ENCODE results near the gene RCVRN.

- TF ChIP-seq, protein P1, sequence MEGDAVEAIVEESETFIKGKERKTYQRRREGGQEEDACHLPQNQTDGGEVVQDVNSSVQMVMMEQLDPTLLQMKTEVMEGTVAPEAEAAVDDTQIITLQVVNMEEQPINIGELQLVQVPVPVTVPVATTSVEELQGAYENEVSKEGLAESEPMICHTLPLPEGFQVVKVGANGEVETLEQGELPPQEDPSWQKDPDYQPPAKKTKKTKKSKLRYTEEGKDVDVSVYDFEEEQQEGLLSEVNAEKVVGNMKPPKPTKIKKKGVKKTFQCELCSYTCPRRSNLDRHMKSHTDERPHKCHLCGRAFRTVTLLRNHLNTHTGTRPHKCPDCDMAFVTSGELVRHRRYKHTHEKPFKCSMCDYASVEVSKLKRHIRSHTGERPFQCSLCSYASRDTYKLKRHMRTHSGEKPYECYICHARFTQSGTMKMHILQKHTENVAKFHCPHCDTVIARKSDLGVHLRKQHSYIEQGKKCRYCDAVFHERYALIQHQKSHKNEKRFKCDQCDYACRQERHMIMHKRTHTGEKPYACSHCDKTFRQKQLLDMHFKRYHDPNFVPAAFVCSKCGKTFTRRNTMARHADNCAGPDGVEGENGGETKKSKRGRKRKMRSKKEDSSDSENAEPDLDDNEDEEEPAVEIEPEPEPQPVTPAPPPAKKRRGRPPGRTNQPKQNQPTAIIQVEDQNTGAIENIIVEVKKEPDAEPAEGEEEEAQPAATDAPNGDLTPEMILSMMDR (IDR thresholded peaks at IDR 0.05 in 8 of 11, conservative IDR thresholded peaks at IDR 0.05 in 3 of 11), result no peak
- TF ChIP-seq POLR2A (IDR thresholded peaks at IDR 0.05) (no peak), POLR2AphosphoS5 (IDR thresholded peaks at IDR 0.05) (no peak)
Observed at GRCh38 chr17:9905078-9905415, at the start of gene RCVRN.

Data from spleen (tissue), 7 donors.